SK-N-SH treated with all-trans-retinoic acid at 6 μM for 48 hours (cell line): ENCODE results near the gene TRAPPC2.

Source experiments
- ATAC-seq: fragments of 200-7000 bp; cut with Tn5 transposase; 3 replicates; pipeline ENCODE4 v1.9.1; 2020; ENCODE audit warnings: mild to moderate bottlenecking, moderate library complexity
- ARNTL ChIP-seq: fragments of 450-650 bp; formaldehyde crosslinking; IDR thresholded peaks from 2 replicates; pipeline ENCODE4 v1.5.0; 2020; ENCODE audit warnings: low read depth, mild to moderate bottlenecking, moderate library complexity, borderline replicate concordance
- BACH2 ChIP-seq: fragments of 250-450 bp; sonication (Bioruptor Pico); IDR thresholded peaks from 2 replicates; pipeline ENCODE4 v1.9.0; 2021; ENCODE audit warnings: mild to moderate bottlenecking, borderline replicate concordance
- CREB5 ChIP-seq: fragments of 250-450 bp; sonication (Bioruptor Pico); IDR thresholded peaks from 2 replicates; pipeline ENCODE4 v1.5.1; 2020; ENCODE audit warnings: low read depth, mild to moderate bottlenecking, moderate library complexity
- CSDC2 ChIP-seq: fragments of 250-450 bp; sonication (Bioruptor Pico); IDR thresholded peaks from 2 replicates; pipeline ENCODE4 v1.5.0; 2020; ENCODE audit warnings: mild to moderate bottlenecking, moderate library complexity
- CSRNP3 ChIP-seq: fragments of 250-450 bp; sonication (Bioruptor Pico); IDR thresholded peaks from 2 replicates; pipeline ENCODE4 v1.5.1; 2021; ENCODE audit warnings: mild to moderate bottlenecking, moderate library complexity
- ESRRG ChIP-seq: fragments of 250-450 bp; sonication (Bioruptor Pico); IDR thresholded peaks from 2 replicates; pipeline ENCODE4 v1.6.1; 2021; ENCODE audit warnings: mild to moderate bottlenecking
- ISL1 ChIP-seq: fragments of 250-450 bp; sonication (Bioruptor Pico); IDR thresholded peaks from 2 replicates; pipeline ENCODE4 v2.1.2; 2022; ENCODE audit warnings: mild to moderate bottlenecking, moderate library complexity
- OSR1 ChIP-seq: fragments of 250-450 bp; sonication (Bioruptor Pico); IDR thresholded peaks from 2 replicates; pipeline ENCODE4 v1.8.0; 2022; ENCODE audit warnings: moderate library complexity, mild to moderate bottlenecking, inconsistent platforms
- PATZ1 ChIP-seq: fragments of 250-450 bp; sonication (Bioruptor Pico); IDR thresholded peaks from 2 replicates; pipeline ENCODE4 v1.8.0; 2020; ENCODE audit warnings: mild to moderate bottlenecking, moderate library complexity, borderline replicate concordance
- POU6F1 ChIP-seq: fragments of 250-450 bp; sonication (Bioruptor Pico); IDR thresholded peaks from 2 replicates; pipeline ENCODE4 v1.8.0; 2021; ENCODE audit warnings: low read depth, mild to moderate bottlenecking, moderate library complexity, borderline replicate concordance
- PPARA ChIP-seq: fragments of 250-450 bp; sonication (Bioruptor Pico); IDR thresholded peaks from 2 replicates; pipeline ENCODE4 v1.5.0; 2020; ENCODE audit warnings: mild to moderate bottlenecking, borderline replicate concordance
- RARB ChIP-seq: fragments of 250-450 bp; sonication (Bioruptor Pico); IDR thresholded peaks from 2 replicates; pipeline ENCODE4 v1.8.0; 2021; ENCODE audit warnings: mild to moderate bottlenecking, moderate library complexity
- SNAI2 ChIP-seq: fragments of 250-450 bp; sonication (Bioruptor Pico); IDR thresholded peaks from 2 replicates; pipeline ENCODE4 v1.5.0; 2020; ENCODE audit warnings: mild to moderate bottlenecking, moderate library complexity
- TCF4 ChIP-seq: fragments of 250-450 bp; sonication (Bioruptor Pico); IDR thresholded peaks from 2 replicates; pipeline ENCODE4 v1.8.0; 2021; ENCODE audit warnings: mild to moderate bottlenecking, moderate library complexity, borderline replicate concordance
- TOX ChIP-seq: fragments of 250-450 bp; sonication (Bioruptor Pico); IDR thresholded peaks from 2 replicates; pipeline ENCODE4 v1.8.0; 2021; ENCODE audit warnings: mild to moderate bottlenecking, moderate library complexity, borderline replicate concordance
- TSHZ2 ChIP-seq: fragments of 250-450 bp; sonication (Bioruptor Pico); IDR thresholded peaks from 2 replicates; pipeline ENCODE4 v1.5.0; 2020; ENCODE audit warnings: mild to moderate bottlenecking, moderate library complexity
- ZC3H10 ChIP-seq: fragments of 250-450 bp; sonication (Bioruptor Pico); IDR thresholded peaks from 2 replicates; pipeline ENCODE4 v1.5.1; 2021; ENCODE audit warnings: mild to moderate bottlenecking, moderate library complexity
- ZFP3 ChIP-seq: fragments of 250-450 bp; sonication (Bioruptor Pico); IDR thresholded peaks from 2 replicates; pipeline ENCODE4 v1.5.0; 2020; ENCODE audit warnings: mild to moderate bottlenecking, moderate library complexity
- ZNF565 ChIP-seq: fragments of 450-650 bp; formaldehyde crosslinking; conservative IDR thresholded peaks from 2 replicates; pipeline ENCODE4 v1.5.0; 2020; ENCODE audit warnings: low read depth, mild to moderate bottlenecking, moderate library complexity
- ZNF70 ChIP-seq: fragments of 450-650 bp; formaldehyde crosslinking; IDR thresholded peaks from 2 replicates; pipeline ENCODE4 v1.5.0; 2020; ENCODE audit warnings: mild to moderate bottlenecking, moderate library complexity
- ZNF8 ChIP-seq: fragments of 450-650 bp; formaldehyde crosslinking; IDR thresholded peaks from 2 replicates; pipeline ENCODE4 v1.5.0; 2020; ENCODE audit warnings: mild to moderate bottlenecking, moderate library complexity

Gene TRAPPC2

GRCh38 chrX:13763489-13763888 is 29.1 kb upstream of the TRAPPC2 start:
- ATAC-seq, result no peak
- TF ChIP-seq POU6F1 (CRISPR knock-in tag) (no peak), TSHZ2 (CRISPR knock-in tag) (no peak)

GRCh38 chrX:13761606-13762414 is 27.4 kb upstream of the TRAPPC2 start:
- TF ChIP-seq ZFP3 (0 out of 2 replicates have a peak, but pooled peaks have one; percentile 20), CSRNP3 (CRISPR knock-in tag) (no peak), TCF4 (no peak), ESRRG (CRISPR knock-in tag) (no peak), TOX (no peak)
- no peak for ATAC-seq

- TF ChIP-seq ZNF70 (CRISPR knock-in tag) (no peak), CSRNP3 (CRISPR knock-in tag) (no peak), ZFP3 (no peak), TSHZ2 (CRISPR knock-in tag) (no peak), PATZ1 (CRISPR knock-in tag) (no peak), ISL1 (no peak), BACH2 (CRISPR knock-in tag) (no peak), RARB (CRISPR knock-in tag) (no peak), ZNF8 (CRISPR knock-in tag) (no peak), POU6F1 (CRISPR knock-in tag) (no peak), ZC3H10 (CRISPR knock-in tag) (no peak), CREB5 (CRISPR knock-in tag) (no peak), ESRRG (CRISPR knock-in tag) (no peak), CSDC2 (CRISPR knock-in tag) (no peak), SNAI2 (CRISPR knock-in tag) (no peak), ZNF565 (CRISPR knock-in tag) (no peak), OSR1 (CRISPR knock-in tag) (no peak), ARNTL (no peak), PPARA (CRISPR knock-in tag) (no peak)
- TF ChIP-seq, all 23 proteins: peak for 0
- no peak for ATAC-seq
These were observed 26.0 kb upstream of the TRAPPC2 start for GRCh38 chrX:13760426-13760825.
